Anterior cingulate cortex (tissue), 58 donors: ENCODE measurements around the gene APAF1.
A peak's percentile ranks its signal among the peaks of the same experiment; 100 is the strongest.

ENCODE experiments used
- DNase-seq, 58 donors: peaks; one replicate each; lab custom pipeline; 2025; lab: John Stamatoyannopoulos, UW

The APAF1 gene

DNA sequence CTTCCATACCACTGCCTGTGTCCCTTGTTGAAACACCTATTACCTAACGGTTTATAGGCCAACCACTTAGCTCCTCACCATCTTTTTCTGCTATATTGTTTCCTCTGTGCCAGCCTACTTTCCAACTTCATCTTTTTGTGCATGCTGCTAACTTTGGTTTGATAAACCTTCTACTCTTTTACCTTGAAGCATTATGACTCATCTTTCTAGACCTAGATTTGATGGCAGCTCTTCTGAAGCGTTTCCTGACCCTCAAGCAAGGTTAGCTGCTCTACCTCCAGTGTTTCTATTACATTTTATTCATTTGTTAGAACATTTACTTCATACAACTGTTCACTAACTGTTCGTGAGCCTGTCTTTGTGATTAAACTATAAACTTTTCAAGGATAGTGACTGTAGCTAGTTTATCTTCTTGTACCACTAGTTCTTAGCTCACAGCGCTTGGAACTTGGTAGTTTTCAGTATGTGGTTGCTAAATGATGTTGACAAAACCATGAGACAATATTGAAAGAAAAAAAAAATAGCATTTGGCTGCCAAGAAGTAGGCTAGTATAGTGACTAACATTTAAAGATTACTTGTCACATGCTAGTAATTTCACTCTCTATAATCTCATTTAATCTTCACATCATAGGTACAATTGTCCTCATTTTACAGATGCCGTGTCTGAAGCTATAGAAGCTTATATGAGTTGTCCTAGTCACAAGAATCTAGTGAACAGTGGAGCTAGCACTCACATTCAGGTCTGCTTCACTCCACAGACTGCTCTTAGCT lies 79.5 kb downstream of the APAF1 start:
- DNase-seq, result no peak

DNA sequence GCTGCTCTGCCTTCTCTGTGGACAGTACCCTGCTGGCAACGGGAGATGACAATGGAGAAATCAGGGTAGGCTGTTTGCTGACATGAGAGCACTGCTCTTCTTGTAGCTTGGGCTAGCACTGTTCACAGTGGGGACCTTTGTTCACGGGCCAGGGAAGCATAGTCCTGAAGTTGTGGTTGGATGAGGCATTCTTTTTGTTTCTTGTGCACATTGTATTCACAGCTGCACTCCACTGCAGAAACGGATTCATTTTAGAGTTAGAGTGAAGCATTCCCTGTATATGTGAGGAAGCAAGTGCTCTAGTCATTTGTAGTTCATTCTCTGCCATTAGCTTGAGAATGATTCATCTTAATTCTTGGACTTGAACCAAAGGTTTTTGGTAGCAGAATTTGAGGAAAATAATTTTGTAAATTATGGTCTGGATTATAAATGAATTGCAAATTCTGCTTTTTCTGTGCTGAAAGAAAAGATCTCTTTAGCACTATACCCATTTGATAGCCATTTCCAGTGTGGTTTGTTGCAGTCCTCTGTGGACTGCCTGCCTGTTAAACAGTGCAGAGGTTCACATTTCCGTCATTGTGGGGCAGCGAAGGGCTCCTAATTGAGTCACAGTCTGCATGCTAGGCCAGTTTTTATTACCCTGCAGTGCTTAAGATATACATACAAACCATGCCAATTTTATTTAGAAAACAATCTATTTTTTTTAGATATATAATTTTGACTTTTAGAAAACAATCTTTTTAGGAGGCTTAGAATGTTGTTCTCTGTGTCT lies 80.6 kb downstream of the APAF1 start:
- peak in 45 of 58 donors; percentile 7 to 87 (median 54) for DNase-seq

DNA sequence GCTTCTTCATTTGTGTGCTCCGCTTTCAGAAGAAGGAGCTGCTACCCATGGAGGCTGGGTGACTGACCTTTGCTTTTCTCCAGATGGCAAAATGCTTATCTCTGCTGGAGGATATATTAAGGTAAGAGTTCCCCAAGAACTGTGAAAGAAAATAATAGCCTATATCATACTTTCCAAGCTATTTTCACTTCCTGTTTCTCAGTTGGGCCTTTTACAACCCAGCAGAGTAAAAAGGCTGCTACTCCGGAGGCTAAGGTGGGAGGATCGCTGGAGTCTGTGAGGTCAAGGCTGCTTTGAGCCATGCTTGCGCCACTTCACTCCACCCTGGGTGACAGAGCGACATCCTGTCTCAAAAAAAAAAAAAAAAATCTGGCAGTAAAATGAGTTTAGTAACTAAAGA lies 82.1 kb downstream of the APAF1 start:
- no peak for DNase-seq

DNA sequence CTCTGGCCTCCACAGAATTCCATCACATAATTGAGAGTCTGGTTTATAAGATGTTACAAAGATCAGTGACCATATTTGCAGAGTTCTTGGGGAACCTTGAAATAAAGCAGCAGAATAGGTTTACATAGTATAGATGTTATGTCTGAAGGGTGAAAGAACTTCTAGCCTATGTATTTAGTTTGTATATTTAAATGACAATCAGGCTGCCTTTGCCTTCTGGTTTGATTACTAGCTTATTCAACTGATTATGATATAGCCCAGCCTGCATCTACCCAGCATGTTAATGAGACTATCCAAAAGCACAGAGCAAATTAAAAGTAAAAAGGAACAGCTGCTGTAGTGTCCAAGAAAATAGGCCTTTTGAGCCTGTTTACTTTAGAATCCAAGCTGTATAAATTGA lies 85.3 kb downstream of the APAF1 start:
- no peak for DNase-seq

DNA sequence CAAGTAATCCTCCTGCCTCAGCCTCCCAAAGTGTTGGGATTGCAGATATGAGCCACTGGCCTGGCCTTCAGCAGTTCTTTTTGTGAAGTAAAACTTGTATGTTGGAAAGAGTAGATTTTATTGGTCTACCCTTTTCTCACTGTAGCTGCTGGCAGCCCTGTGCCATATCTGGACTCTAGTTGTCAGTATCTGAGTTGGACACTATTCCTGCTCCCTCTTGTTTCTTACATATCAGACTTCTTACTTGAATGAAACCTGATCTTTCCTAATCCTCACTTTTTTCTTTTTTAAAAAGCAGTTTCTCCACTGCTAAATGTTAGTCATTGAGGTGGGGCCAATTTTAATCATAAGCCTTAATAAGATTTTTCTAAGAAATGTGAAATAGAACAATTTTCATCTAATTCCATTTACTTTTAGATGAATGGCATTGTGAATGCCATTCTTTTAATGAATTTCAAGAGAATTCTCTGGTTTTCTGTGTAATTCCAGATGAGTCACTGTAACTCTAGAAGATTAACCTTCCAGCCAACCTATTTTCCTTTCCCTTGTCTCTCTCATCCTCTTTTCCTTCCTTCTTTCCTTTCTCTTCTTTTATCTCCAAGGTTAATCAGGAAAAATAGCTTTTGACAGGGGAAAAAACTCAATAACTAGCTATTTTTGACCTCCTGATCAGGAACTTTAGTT lies 88.7 kb downstream of the APAF1 start:
- DNase-seq, result no peak

DNA sequence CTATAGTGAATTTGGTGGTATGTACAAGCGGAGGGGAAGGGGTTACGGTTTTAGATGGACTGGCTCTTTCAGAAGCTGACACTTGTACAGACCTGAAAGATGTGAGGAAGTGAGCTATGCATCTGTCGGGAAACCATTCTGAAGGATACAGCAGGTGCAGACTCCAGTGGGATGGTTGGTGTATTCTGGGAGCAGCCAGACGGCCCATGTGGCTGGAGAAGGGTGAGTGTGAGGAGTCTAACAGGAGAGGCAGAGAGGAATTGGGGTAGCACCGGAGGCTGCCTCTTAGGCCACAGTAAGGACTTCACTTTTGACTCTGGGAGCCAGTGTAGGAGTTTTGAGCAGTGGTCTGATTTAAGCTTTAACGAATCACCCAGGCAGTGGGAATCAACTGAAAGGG lies 90.7 kb downstream of the APAF1 start:
- no peak for DNase-seq

DNA sequence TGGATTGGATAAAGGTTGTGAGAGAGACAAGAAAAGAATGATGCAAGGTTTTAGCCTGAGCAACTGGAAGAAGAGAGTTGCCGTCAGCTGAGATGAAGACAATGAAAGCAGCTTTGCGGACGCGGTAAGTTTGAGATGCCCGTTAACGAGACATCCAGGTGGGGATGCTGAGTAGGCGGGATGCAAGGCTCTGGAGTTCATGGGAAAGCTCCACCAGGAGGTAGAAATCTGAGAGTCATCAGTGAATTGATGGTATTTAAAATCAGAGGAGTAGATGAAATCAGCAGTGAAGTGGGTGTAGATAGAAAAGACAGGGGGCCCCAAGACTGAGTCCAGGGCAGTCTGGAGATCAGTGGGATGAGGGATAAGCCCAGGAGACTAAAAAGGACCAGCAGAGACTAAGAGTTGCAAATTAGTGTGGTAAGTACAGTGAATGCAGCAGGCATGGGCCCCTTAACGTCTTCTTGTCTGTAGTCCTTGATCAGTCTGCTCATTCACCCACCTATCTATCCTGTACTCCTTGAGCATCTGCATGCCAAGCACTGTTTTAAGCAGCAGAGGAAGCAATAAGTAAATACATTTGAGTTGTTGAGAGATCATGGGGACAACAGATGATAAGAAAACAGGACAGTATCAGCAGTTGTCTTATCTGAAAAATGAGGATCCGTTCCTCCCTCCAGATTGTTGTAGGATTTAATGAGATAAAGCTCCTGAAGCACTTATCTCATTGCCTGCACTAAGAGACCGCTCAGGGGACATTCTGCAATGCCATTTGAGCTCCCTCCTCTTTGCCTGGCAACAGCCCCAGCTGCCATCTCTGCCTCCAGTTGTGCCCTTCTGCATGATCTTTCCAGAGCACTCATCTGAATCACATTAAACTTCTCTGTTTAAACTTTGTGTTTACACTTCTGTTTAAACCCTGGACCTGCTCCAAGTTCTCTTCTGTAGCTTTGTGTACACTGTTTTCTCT lies 91.5 kb downstream of the APAF1 start:
- DNase-seq, result peak in 1 of 58 donors; percentile 13

DNA sequence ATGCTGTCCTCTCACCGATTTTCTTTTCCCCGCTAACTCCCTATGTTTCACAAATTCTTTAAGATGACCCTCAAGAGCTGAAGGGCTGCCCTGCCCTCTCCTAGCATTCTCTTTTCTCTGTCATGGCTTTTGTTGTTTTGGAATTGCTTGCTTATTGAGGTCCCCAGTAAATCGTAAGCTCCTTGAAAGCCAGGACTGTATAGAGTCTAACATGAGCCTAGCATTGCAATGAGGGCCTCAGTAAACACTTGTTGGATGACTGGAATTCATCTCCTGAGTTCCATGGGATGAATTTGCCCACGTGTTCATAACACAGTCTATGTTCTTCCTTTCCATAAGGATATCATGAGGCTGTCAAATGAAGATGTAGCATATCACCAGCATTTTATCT lies 92.2 kb downstream of the APAF1 start:
- no peak for DNase-seq

DNA sequence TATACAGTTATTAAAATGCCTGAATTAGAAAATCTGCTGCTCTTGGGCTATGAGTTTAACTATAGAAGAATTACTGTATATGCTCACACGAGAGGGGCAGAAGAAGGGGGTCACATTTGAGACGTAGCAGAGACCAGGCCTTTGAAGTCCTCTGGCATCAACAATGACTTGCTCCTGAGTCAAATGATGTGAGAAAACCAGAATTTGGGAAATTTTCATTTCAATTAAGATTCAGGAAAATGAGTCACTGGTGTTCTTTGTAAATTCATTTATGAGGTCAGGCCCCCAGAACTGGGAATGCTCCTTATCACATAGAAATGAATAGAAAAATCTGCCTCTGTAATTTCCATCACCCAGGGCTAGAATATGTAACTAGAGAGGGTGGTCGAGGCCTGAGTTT lies 92.9 kb downstream of the APAF1 start:
- DNase-seq, result no peak

DNA sequence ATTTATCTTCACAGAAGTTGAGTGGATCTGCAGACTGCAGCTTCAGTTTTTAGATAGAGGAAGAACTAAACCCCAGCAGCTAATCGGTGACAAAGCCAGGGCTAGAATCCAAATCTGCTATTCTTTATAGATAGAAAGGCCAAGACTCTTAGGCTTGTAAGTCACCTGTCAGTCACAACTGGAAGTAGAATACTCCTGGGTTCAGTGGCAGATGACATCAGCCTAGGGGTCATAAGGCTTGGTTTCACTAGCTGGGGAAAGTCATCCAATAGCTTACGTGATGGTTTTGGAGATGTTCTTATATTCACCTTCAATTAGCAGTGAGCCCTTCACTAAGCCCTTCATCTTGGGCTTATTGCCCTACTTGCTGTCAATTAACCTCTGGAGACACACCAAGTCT lies 93.4 kb downstream of the APAF1 start:
- no peak for DNase-seq

DNA sequence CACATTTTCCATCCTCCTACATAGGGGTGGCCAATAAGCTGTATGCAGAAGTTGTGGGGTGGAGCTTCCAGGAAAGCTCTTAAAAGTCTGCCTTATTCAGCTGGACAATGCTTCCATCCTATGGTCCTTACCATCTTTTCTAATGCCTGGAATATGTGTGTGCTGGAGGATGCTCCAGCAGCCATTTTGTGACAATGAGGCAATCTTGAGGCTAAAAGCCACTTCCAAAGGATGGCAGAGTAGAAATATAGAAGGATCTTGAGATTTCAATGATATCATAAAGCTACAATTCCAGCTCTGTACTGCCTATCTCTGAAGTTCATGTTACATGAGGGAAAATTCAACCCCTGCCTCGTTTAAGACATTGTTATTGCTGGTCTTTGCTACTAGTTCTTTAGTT lies 95.7 kb downstream of the APAF1 start:
- DNase-seq, result no peak

DNA sequence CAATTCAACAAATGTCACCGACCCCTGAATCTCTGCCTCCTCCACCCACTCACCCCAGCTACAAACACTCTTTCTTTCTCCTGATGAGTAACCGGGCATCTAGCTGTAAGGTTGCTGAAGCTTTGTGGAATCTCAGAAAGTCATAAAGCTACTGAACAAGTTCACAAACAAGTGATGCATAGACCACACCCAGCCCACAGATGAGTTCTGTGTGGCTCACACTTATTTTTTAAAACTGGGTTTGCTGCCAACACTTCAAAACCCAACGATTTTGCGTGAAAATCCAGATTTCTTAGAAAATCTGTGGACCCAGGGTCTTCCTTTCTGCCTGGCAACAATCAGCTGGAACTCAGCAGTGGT lies 96.1 kb downstream of the APAF1 start:
- no peak for DNase-seq

DNA sequence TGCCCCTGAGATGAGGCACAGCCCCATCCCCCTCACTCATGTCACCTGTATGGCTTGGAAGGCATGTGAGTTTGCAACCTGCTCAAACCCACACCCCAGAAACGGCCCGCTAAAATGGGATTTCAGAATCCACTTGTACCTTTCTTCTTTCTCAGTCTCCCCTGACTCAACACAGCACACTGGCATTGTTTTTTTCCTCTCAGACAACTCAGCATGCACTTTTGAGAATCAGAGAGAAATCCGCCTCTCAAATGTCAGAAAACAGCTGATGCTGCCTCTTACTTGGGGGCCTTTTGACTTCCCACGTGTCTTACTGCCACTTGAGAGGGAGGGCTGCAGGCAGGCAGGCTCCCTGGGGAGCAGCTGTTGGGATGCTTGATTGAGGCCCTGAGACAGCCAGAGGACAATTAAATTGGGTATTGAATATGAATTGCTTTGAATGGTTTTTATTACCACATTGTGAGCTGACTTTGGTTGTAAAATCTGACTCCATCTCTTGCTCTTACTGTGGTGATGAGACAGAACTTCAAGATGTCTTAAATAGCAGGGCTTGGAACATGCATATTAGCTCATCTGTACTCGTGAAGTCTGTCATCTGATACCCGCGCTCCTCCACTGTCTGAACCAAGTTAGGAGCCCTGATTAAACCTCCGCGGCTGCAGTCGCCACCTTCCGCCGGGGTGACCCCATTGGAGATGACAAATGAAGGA lies 96.6 kb downstream of the APAF1 start:
- DNase-seq, result peak in 3 of 58 donors; percentile 12 to 33 (median 21)

DNA sequence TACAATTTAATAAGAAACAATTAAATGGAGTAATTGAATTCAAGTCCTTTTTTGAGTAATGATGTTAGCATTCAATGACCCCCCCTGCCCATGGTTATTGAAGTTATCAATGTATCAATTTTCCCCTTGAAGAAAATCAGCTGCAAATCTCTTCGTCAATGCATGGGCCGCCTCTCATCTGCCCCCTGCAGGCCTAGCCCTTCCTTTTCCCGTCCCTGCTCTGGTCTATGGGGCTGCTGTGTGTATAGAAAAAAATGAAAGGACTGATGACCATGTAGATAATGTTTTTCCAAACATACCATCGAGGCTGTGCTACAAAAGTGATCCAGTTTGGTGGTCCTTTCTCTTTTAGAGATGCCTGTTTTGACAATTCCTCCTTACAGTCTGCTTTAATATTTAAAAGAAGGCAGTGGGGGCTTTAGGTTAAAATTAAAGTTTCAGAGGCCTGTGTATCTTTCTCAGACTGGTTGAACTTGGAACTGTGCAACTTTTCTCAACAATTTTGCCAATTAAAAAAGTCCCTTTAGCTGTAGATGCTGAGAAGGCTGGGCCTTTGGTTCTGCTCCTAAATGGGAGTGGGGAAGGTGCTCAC lies 98.4 kb downstream of the APAF1 start:
- DNase-seq, result peak in 12 of 58 donors; percentile 13 to 43 (median 27)

DNA sequence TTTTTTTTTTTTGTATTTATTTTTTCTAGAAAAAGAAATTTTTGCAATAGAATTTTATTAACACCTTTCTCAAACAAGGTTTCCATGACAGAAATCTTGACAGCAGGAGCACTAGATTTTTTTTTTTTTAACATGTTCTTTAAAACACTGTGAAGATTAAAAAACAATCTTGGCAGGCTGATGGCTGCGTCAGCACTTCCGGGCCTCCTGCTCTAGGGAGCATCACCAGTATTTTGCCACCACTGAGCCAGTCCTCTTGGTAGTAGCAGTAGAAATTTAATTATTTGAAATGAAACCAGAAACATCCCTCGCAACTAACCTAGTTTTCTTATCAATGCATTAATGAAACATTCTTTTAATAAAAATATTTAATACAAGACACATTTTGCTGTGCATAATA lies 99.6 kb downstream of the APAF1 start:
- peak in 7 of 58 donors; percentile 16 to 43 (median 34) for DNase-seq

DNA sequence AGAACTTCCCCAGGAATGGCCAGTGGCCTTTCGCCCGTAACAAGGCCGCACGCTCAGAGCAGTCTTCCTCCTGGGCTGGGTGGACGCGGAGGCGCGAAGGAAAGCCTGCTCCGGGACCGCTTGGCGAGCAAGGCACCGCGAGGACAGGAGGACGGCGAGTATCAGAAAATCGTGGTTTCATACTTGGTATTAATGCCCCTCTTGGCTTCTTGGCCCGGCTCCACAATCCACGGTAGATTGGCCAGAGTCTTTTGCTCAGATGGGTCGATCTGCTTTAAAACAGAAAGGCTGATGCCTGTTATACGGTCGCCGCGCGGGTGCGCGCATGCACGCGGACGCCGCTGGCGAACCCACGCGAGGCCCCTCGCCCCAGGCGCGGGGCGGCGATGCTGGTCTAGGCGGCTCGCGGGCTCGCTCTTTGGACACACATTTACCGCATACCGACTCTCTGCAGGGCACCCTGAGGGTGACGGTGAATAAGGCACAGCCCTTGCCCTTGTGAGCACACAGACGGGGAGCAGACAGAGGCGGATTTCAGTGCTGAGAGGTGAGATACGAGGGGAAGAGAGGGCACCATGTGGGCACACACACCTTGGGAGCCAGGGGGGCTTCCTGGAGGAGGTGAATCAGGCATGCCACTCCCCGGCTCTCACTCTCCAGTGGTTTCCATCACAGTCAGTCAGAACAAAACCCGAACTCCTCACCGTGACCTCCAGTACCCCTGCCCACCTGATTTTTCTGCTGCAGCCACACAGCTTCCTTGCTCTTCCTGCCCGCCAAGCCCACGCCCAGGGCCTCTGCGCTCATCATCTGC lies 100.7 kb downstream of the APAF1 start:
- peak in 8 of 58 donors; percentile 15 to 41 (median 26) for DNase-seq

DNA sequence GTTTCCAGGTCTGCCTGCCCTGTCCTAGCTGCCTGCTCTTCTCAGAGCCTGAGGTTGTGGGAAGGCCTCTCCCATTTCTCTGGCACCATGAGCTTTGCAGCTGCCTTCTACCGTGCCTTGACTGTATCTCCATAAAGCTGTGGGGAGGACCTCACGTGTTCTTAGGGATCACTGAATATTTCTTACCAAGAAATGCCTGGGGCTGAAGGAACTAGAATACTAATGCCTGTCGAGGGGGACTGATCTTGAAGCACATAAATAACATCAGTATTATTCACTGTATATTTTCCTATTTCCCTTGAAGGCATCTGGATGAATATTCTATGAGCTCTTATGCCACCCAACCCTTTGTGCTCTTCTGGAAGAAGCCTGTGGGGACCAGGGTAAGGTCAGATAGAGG lies 103.4 kb downstream of the APAF1 start:
- DNase-seq, result no peak

DNA sequence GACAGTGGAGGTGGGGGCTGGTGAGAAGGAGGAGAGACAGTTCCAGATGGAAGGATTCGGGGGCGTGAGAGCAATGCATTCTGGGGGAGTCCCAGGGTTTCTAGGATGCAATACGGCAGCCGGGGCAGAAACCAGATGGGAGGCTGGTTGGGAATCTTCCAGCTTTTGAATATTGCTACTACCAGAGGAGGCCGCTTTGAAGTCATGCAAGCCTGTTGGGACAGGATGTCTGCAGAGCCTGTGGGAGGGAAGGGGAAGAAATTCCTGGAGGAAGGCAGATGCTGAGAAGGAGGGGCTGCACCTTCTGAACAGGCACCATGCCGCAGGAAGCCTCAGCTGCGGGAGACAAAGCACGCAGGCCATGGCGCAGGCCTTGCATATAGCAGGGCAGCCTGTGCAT lies 105.4 kb downstream of the APAF1 start:
- peak in 46 of 58 donors; percentile 22 to 86 (median 50) for DNase-seq
